Natural killer cell treated with Interleukin-12 subunit alpha and Interleukin-12 subunit beta and Interleukin-15 and Interleukin-18, amount 100 ng/mL, for 72 hours (primary cell): ENCODE results near the gene ZDHHC6. TPM values are rescaled to one million over a fixed set of nuclear protein-coding genes. Genes with fewer than 3 reads are reported as not detected.
"Not testable (repeated sequence)": the region's sequence is repeated elsewhere in the genome, so short reads cannot be mapped to it uniquely, and the experiment has no call there.

Source experiments
- ATAC-seq, 2 donors: fragments of 150-1000 bp; cut with Tn5 transposase in 1 of 2; sonication (Bioruptor Pico), chemical (Tn5 transposase) in 1 of 2; 2 replicates each; pipeline ENCODE4 v1.10.0; 2021
- DNase-seq: peaks from one replicate; pipeline ENCODE4 v3.0.0; 2022; ENCODE audit warnings: low spot score
- H3K27ac Mint-ChIP-seq, 2 donors: 1 replicate in 1 of 2; 2 replicates in 1 of 2; pipeline ENCODE4 v1.8.0; 2022; ENCODE audit warnings: mixed read lengths in 2 of 2, mild to moderate bottlenecking in 1 of 2, moderate library complexity in 1 of 2
- H3K27me3 Mint-ChIP-seq, 2 donors: 1 replicate in 1 of 2; 2 replicates in 1 of 2; pipeline ENCODE4 v1.8.0; 2022; ENCODE audit warnings: mixed read lengths in 2 of 2
- H3K36me3 Mint-ChIP-seq: one replicate; pipeline ENCODE4 v1.8.0; 2022; ENCODE audit warnings: mixed read lengths
- H3K4me1 Mint-ChIP-seq, 2 donors: 1 replicate in 1 of 2; 2 replicates in 1 of 2; pipeline ENCODE4 v1.8.0; 2022; ENCODE audit warnings: low read depth in 2 of 2, mixed read lengths in 2 of 2, mild to moderate bottlenecking in 1 of 2
- H3K4me3 Mint-ChIP-seq: one replicate; pipeline ENCODE4 v1.8.0; 2022; ENCODE audit warnings: mixed read lengths
- H3K9me3 Mint-ChIP-seq: 2 replicates; pipeline ENCODE4 v1.8.0; 2022; ENCODE audit warnings: mixed read lengths
- total RNA-seq, 2 donors: library from RNA; stranded (reverse); gene quantifications; one replicate each; pipeline ENCODE4 v1.2.3, GENCODE V29; 2022

Gene ZDHHC6
- total RNA-seq, 2 donors from 2014 or later, result 46.6 to 52.8 TPM

DNA sequence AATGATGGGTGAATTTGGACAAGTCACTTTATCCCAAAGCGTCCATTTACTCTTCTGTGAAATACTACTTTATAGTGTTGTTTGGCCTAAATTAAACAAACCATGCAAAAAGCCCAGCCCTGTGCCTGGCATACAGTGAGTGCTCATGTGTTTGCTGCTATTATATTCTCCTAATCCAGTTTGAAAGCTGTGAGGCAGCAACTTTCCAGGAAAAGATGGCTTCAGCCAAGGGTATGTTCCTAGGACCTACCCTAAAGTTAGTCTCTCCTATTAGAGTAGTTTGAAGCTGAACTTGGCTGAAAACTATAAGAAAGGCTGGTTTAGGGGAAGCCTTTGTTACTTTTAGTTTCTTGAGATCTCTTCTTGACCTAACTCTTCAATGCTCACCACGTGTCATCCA, 52.9 kb downstream of the ZDHHC6 start:
- H3K27me3 Mint-ChIP-seq, result no peaks in the 10 kb centered on the region
- no peak overlapping the region for H3K27ac Mint-ChIP-seq
- DNase-seq, result no peak
- peaks cover 23 to 42% of the 10 kb centered on the region in 2 donors for H3K4me1 Mint-ChIP-seq
- ATAC-seq, result no peak
- no peak overlapping the region for H3K4me3 Mint-ChIP-seq
- no peaks in the 10 kb centered on the region for H3K9me3 Mint-ChIP-seq
- H3K36me3 Mint-ChIP-seq, result peaks cover 11% of the 10 kb centered on the region

- ATAC-seq, result no peak
- H3K9me3 Mint-ChIP-seq, result no peaks in the 10 kb centered on the region
- H3K4me1 Mint-ChIP-seq, result peaks cover 28 to 47% of the 10 kb centered on the region in 2 donors
- peaks cover 16% of the 10 kb centered on the region for H3K36me3 Mint-ChIP-seq
- H3K27ac Mint-ChIP-seq, result no peak overlapping the region
- no peaks in the 10 kb centered on the region for H3K27me3 Mint-ChIP-seq
- no peak for DNase-seq
- H3K4me3 Mint-ChIP-seq, result no peak overlapping the region
These were observed 53.4 kb downstream of the ZDHHC6 start for GRCh38 chr10:112393341-112393740.

DNA sequence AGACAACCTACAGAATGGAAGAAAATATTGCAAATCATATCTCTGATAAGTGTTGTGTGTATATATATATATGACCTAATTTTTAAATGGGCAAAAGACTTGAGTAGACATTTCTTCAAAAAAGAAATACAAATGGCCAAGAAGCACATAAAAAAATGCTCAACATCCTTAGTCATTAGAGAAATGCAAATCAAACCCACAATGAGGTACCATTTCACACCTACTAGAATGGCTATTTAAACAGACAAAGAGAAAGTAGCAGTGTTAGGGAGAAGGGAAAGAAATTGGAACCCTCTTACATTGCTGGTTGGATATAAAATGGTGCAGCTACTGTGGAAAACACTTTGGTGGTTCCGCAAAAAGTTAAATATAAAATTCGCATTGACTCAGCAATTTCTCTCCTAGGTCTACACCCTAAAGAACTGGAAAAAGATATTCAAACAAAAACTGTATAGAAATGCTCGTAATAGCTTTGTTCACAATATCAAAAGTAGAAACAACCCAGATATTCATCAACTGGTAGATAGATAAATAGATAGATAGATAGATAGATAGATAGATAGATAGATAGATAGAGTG, 56.5 kb downstream of the ZDHHC6 start:
- Mint-ChIP-seq H3K9me3 (no peaks in the 10 kb centered on the region), H3K4me3 (peak overlapping the region; percentile 95)
- ATAC-seq, result peak in 1 of 2 donors; percentile 32

DNA sequence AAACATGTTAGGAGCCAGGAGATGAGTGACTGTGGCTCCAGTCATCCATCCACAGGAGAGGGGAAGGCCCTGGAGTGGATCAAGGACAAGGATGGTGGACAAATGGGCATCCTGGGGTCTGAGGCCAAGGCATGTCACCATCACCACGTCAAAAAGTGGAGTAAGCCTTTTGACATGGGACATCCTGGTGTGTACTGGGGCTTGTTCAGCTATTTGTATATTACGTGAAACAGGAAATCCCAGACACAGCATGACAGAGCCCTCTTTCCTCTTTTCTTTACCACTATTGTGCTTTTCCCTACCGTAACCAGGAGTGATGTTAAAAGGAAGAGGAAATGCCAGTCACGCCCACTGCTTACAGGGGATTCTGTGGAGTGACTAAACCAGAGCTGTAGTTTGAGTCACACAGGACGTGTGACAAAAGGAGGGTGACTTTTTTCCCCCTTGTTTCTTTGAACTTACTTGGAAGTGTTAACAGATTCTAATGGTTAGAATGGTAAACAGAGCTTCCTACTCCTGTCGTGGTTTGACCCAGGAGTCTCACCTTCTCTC, 57.4 kb downstream of the ZDHHC6 start:
- H3K4me1 Mint-ChIP-seq, result peaks cover 53 to 79% of the 10 kb centered on the region in 2 donors
- peaks cover 31% of the 10 kb centered on the region for H3K36me3 Mint-ChIP-seq
- no peaks in the 10 kb centered on the region for H3K27me3 Mint-ChIP-seq
- ATAC-seq (peak; percentile 95), DNase-seq (peak; percentile 84)
- peak overlapping the region; percentile 95 to 98 for H3K27ac Mint-ChIP-seq
- H3K4me3 Mint-ChIP-seq, result peak overlapping the region; percentile 95
- H3K9me3 Mint-ChIP-seq, result no peaks in the 10 kb centered on the region

More for the DNA sequence above, 56.5 kb downstream of the ZDHHC6 start:
- Mint-ChIP-seq H3K27ac (peak overlapping the region; percentile 95 to 98), H3K4me1 (peaks cover 46 to 71% of the 10 kb centered on the region in 2 donors), H3K36me3 (peaks cover 24% of the 10 kb centered on the region), H3K27me3 (no peaks in the 10 kb centered on the region)
- no peak for DNase-seq

- Mint-ChIP-seq H3K4me3 (peak overlapping the region; percentile 95), H3K27me3 (no peaks in the 10 kb centered on the region), H3K9me3 (no peaks in the 10 kb centered on the region), H3K36me3 (peaks cover 36% of the 10 kb centered on the region), H3K4me1 (peaks cover 58 to 76% of the 10 kb centered on the region in 2 donors), H3K27ac (peak overlapping the region; percentile 95 to 98)
- ATAC-seq, result no peak
- DNase-seq, result no peak
These were observed 58.2 kb downstream of the ZDHHC6 start for GRCh38 chr10:112388548-112388947.

- Mint-ChIP-seq H3K27ac (peak overlapping the region; percentile 95 to 98), H3K36me3 (peaks cover 36% of the 10 kb centered on the region), H3K4me3 (peak overlapping the region; percentile 95), H3K4me1 (peaks cover 61 to 71% of the 10 kb centered on the region in 2 donors)
- H3K9me3 Mint-ChIP-seq, H3K27me3 Mint-ChIP-seq, ATAC-seq, DNase-seq: not testable (repeated sequence)
These were observed 58.7 kb downstream of the ZDHHC6 start for GRCh38 chr10:112388056-112388455.

DNA sequence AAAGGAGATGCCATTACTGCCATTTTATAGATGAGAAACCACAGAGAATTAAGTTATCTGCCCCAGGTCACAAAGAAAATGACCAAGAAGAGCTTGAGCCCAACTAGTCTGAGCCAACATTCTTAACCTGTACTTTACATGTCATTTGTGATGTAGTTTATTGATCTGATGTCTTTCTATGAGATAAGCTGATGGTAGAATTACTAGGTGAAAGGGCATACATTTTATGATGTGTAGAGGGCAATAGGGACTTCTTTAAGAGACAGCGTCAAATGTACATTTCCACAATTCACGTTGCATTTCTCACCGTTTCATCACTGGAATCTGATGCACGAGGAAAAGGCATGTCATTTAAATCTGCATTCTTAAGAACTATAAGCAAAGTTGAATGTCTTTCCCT, 61.5 kb downstream of the ZDHHC6 start:
- Mint-ChIP-seq H3K9me3 (no peaks in the 10 kb centered on the region), H3K27ac (peak overlapping the region; percentile 95 to 98), H3K27me3 (no peaks in the 10 kb centered on the region), H3K36me3 (peaks cover 38% of the 10 kb centered on the region), H3K4me3 (no peak overlapping the region), H3K4me1 (peaks cover 69 to 76% of the 10 kb centered on the region in 2 donors)
- no peak for ATAC-seq
- DNase-seq, result no peak

GRCh38 chr10:112384141-112384540, 62.6 kb downstream of the ZDHHC6 start:
- Mint-ChIP-seq H3K4me3 (peak overlapping the region; percentile 23), H3K36me3 (peaks cover 41% of the 10 kb centered on the region), H3K27me3 (no peaks in the 10 kb centered on the region), H3K27ac (peak overlapping the region; percentile 95 to 98), H3K9me3 (no peaks in the 10 kb centered on the region), H3K4me1 (peaks cover 64 to 76% of the 10 kb centered on the region in 2 donors)
- no peak for DNase-seq
- ATAC-seq, result no peak

- DNase-seq (no peak), ATAC-seq (no peak)
- no peaks in the 10 kb centered on the region for H3K9me3 Mint-ChIP-seq
- H3K36me3 Mint-ChIP-seq, result peaks cover 35% of the 10 kb centered on the region
- H3K4me1 Mint-ChIP-seq, result peaks cover 62 to 67% of the 10 kb centered on the region in 2 donors
- no peak overlapping the region for H3K4me3 Mint-ChIP-seq
- no peaks in the 10 kb centered on the region for H3K27me3 Mint-ChIP-seq
- peak overlapping the region in 1 of 2 donors; percentile 66 for H3K27ac Mint-ChIP-seq
These were observed 63.4 kb downstream of the ZDHHC6 start for GRCh38 chr10:112383325-112383724.

DNA sequence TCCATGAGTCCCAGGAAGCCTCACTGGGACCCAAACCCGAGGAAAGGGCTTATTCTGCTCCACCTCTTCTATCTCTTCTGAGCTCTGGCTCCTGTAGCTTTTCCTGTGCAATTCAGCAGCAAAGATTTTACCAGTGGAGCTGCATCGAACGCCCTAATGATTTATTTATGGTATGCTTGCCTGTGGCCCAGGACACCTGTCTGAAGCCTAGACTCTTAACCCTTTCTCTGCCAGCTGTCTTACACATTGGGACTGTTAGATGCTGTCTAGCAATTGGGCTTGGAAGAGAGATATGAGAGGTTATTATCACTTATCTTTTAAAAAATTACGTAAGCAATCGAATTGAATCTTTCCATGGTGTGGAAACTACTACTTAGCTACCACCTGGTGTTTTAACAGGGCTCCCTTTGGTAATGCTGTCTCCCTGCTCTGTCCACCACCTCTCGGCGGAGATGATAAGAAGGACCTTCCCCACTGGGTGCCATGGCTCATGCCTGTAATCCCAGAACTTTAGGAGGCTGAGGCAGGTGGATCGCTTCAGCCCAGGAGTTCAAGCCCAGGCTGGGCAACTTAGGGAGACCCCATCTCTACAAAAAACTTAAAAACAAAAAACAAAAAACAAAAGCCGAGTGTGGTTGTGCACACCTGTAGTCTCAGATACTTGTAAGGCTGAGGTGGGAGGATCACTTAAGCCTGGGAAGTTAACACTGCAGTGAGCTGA, 64.0 kb downstream of the ZDHHC6 start:
- H3K36me3 Mint-ChIP-seq, result peaks cover 39% of the 10 kb centered on the region
- ATAC-seq, result no peak
- DNase-seq, result no peak
- no peaks in the 10 kb centered on the region for H3K9me3 Mint-ChIP-seq
- no peak overlapping the region for H3K4me3 Mint-ChIP-seq
- no peaks in the 10 kb centered on the region for H3K27me3 Mint-ChIP-seq
- H3K4me1 Mint-ChIP-seq, result peaks cover 62 to 69% of the 10 kb centered on the region in 2 donors
- H3K27ac Mint-ChIP-seq, result peak overlapping the region; percentile 31 to 66

Other genes with a start within 250 kb of the ZDHHC6 start
- not detected for gene TECTB, start 163.5 kb downstream of the ZDHHC6 start, total RNA-seq
- 100 to 1,000 TPM in 1 of 2 donors, 10 to 100 TPM in 1; 85.4 to 111 TPM for gene ACSL5, start 72.8 kb downstream of the ZDHHC6 start, total RNA-seq
- gene VTI1A, start 301 bp upstream of the ZDHHC6 start, total RNA-seq, result 10 to 100 TPM; 51.9 to 90.5 TPM